ENCODE results near the gene LGI2.

DNA sequence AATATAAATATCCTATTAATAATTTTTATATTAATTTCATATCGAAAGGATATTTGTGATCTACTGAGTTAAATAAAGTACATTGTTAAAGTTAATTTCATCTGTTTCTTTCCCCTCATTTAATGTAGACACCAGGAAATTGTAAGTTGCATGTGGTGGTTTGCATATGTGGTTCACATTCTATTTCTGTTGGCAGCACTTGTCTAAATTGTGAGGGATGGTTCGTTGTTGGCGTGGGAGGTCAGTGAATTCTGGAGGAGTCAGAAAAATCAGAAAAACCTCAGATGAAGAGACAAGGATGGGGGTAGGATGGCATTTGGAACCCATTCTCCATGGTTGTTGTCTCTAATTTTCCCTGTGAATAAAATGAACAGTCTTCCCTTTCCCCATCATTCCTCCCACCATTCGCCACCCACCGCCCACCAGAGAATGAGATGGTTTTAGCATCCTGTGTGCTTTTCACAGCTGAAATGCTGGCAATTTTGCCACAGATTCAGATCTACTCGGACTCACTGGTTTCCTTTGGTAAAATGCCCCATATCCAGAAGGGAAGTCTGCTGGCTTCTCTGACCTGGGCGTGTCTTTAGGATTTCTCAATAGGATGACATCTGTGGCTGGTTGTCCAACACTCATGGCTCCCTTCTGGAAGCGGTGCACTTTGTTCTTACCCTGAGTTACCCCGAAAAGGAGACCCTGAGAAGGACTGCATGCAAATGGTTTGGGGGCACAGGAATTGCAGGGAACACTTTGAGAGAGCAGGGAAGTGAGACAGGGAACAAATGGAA is 52.3 kb downstream of the LGI2 start:
- TF ChIP-seq POLR2A (IDR thresholded peaks at IDR 0.05; ENCODE audit: low read length) (no peak), GATA1 (IDR thresholded peaks at IDR 0.05; ENCODE audit: low read depth, low read length) (no peak)

Measured in erythroblast (primary cell).